ENCODE data around the gene HLA-DRB1.
"Not testable (repeated sequence)": the region's sequence is repeated elsewhere in the genome, so short reads cannot be mapped to it uniquely, and the experiment has no call there.

The HLA-DRB1 gene

DNA sequence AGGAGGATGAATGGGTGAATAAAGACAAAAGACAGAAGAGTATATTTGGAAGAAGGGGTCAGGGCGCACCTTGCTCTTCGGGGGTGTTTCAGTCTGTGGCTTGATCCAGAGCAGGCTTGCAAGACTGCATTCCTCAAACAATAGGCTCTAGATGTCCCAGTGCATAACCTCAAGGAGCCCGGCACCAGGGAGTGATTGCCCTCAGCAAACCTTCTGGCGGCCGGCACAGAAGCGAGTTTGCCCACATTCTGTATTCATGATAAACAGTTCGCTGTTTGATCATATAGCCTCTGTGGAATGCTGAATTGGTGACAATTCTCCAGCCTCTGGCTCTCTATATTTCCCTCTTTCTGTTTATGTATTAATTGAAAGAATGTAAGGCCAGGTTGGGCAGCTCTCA lies 29.9 kb downstream of the HLA-DRB1 start:
- H3K27me3 Mint-ChIP-seq = peaks cover 26% of the 10 kb centered on the region
- CTCF ChIA-PET = no interaction called here
- no peaks in the 10 kb centered on the region for H3K9me3 Mint-ChIP-seq
- no peak overlapping the region for H3K27ac Mint-ChIP-seq
- H3K4me1 Mint-ChIP-seq = no peaks in the 10 kb centered on the region
- H3K36me3 Mint-ChIP-seq = no peaks in the 10 kb centered on the region
- no peak overlapping the region for H3K4me3 Mint-ChIP-seq
- DNase-seq = no peak

DNA sequence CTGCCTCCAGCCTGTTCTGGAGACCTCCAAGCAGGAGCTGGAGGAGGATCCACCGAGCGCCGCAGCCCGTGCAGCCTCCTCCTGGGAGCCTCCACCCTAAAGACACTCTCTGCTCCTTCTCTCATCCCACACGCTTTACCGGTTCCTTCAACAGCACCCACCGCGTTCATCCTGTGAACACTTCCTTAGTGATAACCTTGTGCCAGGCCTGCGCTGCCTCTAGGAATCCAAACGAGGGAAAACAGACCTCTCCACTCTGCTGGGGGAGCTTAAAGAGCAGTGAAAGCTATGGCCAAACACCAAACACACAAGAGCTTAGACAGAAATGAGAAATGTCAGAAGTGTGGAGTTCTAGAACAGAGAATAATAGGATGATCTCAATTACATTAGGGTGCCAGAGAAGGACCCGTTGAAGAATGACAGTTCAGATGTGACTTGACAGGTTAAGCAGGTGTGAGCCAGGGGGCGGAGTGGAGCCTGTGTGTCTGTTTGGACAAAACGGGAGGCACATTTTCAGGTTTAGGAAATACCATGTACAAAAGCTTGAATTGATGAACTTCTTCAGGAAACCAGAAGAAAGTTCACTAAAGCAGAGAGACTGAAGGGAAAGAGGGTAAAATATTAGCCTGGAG lies 31.1 kb downstream of the HLA-DRB1 start:
- Mint-ChIP-seq H3K4me3 (no peak overlapping the region), H3K27ac (no peak overlapping the region), H3K9me3 (no peaks in the 10 kb centered on the region), H3K27me3 (peaks cover 37% of the 10 kb centered on the region), H3K36me3 (no peaks in the 10 kb centered on the region), H3K4me1 (no peaks in the 10 kb centered on the region)
- CTCF ChIA-PET = no interaction called here
- DNase-seq = no peak

DNA sequence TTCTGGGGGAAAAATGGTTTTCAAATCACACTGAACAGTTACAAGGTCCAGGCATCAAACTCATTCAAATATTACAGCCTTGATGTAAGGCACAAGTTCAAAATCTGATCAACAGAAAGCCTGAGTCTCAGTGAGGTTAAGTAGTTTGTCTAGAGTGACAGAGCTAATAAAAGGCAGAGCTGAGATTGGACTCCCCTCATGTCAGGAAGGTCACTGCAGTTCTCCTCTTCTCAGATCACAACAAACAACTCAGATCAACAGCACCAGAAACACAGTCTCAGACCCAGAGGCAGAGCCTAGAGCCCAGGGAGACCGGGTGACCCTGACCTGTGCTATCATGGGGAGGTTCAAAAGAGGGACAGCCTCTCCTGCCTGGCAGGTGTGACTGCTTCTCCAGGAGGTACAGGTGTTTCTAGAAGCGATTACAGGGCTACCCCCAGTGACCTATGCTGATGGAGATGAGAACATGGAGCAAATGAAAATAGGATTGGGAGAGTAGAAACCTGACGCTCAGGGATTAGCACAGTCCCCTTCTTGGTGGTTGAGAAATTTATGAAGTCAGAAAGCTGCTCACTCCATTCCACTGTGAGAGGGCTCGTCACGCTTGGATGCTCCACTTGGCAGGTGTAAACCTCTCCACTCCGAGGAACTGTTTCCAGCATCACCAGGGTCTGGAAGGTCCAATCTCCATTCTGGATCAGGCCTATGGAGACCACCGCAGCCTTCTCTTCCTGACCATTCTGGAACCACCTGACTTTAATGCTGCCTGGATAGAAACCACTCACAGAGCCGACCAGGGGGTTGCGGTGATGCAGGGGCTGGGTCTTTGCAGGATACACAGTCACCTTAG lies 35.3 kb downstream of the HLA-DRB1 start:
- no peaks in the 10 kb centered on the region for H3K9me3 Mint-ChIP-seq
- no peaks in the 10 kb centered on the region for H3K4me1 Mint-ChIP-seq
- no peak for DNase-seq
- no peak overlapping the region for H3K4me3 Mint-ChIP-seq
- peaks cover 41% of the 10 kb centered on the region for H3K27me3 Mint-ChIP-seq
- no peaks in the 10 kb centered on the region for H3K36me3 Mint-ChIP-seq
- CTCF ChIA-PET = interaction anchor here (0.6 kb wide), 2 partner anchors 123 to 214 kb away, joined by 3 read pairs; no protein-coding TSS in a partner anchor
- no peak overlapping the region for H3K27ac Mint-ChIP-seq

DNA sequence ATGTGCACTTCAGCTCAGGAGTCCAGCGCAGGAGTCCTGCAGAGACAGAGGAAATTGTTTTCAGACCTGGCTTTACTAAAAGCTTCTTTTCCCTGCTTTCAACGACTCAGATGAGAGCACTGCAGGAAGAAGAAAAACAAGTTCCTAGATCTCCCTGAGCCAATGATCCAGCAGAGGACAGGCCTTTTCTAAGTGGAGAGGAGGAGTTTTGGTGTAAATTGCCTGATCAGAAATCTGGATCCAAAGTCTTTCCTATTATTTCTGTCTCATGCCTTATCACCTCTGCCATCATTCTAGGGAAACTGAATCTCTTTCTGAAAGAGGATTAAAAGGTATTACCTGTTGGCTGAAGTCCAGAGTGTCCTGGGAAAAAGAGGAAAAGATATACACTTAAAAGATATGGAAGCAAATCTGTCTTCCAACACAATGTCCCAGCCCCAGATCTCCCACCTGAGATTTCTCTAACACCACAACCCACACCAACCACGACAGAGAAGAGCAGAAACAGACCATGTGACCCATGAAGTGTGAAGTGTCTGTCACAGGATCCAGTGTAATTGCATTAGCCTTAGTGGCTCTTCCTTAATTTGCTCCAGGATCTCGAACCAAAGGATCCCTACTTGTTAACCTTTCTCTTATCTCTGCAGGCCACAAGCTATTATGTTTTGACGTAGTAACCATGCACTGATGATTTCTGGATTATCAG lies 36.5 kb downstream of the HLA-DRB1 start:
- H3K4me1 Mint-ChIP-seq = no peaks in the 10 kb centered on the region
- CTCF ChIA-PET = no interaction called here
- H3K27me3 Mint-ChIP-seq = peaks cover 41% of the 10 kb centered on the region
- H3K9me3 Mint-ChIP-seq = no peaks in the 10 kb centered on the region
- DNase-seq = no peak
- no peak overlapping the region for H3K27ac Mint-ChIP-seq
- H3K36me3 Mint-ChIP-seq = no peaks in the 10 kb centered on the region
- H3K4me3 Mint-ChIP-seq = no peak overlapping the region

DNA sequence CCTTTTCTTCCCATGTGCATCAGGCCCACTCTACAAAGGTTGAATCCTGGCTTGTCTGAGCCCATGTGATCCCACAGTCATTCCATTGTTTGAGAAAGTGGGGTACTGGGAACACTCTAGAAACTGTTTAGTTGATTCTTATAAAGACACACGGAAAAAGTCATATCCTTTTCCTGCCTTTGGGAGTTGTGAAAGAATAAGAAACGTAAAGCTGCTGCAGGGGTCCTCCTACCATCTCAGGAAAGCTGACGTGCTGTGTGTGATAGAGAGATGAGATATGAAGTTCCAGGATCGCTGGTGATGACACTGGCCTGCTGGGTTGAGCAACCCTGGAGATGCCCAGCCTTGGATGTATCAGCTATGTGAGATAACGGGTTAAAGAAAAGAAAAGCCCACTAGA lies 38.2 kb downstream of the HLA-DRB1 start:
- H3K27ac Mint-ChIP-seq = no peak overlapping the region
- CTCF ChIA-PET = no interaction called here
- no peak for DNase-seq
- no peaks in the 10 kb centered on the region for H3K36me3 Mint-ChIP-seq
- H3K4me3 Mint-ChIP-seq = no peak overlapping the region
- peaks cover 32% of the 10 kb centered on the region for H3K27me3 Mint-ChIP-seq
- H3K4me1 Mint-ChIP-seq = no peaks in the 10 kb centered on the region
- H3K9me3 Mint-ChIP-seq = no peaks in the 10 kb centered on the region

DNA sequence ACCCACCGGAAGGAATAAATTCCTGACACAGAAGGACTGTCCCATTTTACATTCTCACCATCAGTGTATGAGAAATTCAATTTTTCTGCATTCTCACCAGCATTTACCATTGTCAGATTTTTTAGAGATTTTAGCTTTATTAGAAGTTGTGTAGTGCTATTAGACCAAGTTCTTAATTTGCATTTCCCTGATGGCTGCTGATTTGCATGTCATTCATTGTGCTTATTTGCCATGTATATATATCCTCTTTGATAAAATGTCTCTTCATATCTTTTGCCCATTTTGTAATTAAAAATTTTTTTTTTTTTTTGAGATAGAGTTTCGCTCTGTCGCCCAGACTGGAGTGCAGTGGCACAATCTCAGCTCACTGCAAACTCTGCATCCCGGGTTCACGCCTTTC lies 49.8 kb downstream of the HLA-DRB1 start:
- Mint-ChIP-seq H3K4me3 (no peak overlapping the region), H3K36me3 (no peaks in the 10 kb centered on the region), H3K27me3 (peaks cover 11% of the 10 kb centered on the region), H3K27ac (no peak overlapping the region), H3K9me3 (no peaks in the 10 kb centered on the region), H3K4me1 (no peaks in the 10 kb centered on the region)
- CTCF ChIA-PET = no interaction called here
- DNase-seq = no peak

DNA sequence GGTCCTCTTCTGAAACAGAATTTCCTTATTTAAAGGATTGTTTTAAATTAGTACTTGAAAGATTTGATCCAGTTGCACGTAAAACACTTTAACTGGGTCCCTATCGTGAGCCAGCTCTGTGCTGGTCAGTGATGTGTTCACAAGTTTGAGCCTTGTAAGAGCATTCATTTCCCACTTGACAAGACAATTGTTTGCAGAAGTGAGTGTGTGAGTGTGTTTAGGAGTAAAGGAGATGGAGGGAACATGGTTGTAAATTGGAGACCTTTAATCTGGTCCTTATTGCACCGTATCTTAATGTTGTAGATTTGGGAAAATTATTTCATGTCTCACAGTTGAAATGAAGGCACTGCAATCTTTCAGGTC lies 59.2 kb downstream of the HLA-DRB1 start:
- H3K36me3 Mint-ChIP-seq, H3K4me1 Mint-ChIP-seq, H3K9me3 Mint-ChIP-seq, CTCF ChIA-PET, H3K27ac Mint-ChIP-seq, H3K4me3 Mint-ChIP-seq, DNase-seq: not testable (repeated sequence)
- peaks cover 15% of the 10 kb centered on the region for H3K27me3 Mint-ChIP-seq

DNA sequence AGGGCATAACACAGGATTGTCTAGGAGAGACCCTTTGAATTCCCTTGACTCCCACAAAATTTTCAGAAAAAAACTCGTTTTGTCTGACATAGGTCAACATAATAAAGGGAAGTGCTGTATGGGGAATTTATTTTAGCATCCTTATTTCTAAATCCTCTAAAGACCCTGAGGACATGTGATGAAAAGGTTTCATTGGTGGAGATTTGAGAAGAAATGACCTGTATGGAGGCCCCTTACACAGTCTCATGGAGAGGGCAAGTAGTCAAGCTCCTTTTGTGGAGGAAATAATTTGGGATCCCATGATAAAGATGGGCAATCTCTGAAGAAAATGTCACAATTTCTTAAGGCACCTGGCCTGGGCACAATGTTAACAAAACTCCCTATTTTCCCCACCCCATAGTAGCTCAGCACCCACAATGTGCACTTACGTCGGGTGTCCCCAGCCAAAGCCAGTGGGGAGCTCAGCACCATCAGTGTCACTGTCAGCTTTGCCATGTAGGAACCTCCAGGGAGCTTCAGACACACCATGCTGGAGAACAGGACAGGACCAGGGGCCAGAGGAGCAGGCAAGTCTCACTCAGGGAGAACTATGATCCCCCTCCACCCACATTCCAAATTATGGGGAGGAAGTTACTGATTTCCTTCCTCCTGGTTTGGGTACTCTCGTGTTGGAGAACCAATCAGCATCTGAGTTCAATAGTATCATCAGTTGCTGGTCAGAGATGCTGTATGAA lies 59.8 kb downstream of the HLA-DRB1 start, which contains the start of gene HLA-DRB5:
HLA-DRB5 (minus strand) TSS at position 591 of the 734 bp plus-strand sequence; CDS start at position 528, 63 bp downstream.
- Mint-ChIP-seq H3K9me3 (no peaks in the 10 kb centered on the region), H3K36me3 (no peaks in the 10 kb centered on the region), H3K27ac (peak within 1 kb of the TSS; percentile 51), H3K27me3 (peaks cover 9% of the 10 kb centered on the region), H3K4me1 (peaks cover 3% of the 10 kb centered on the region), H3K4me3 (peak within 1 kb of the TSS; percentile 57)
- peak; percentile 24 for DNase-seq
- CTCF ChIA-PET = no interaction called here
